GM19438 (cell line): ENCODE measurements around the gene DHX8.
A peak's percentile ranks its signal among the peaks of the same experiment; 100 is the strongest.
"Not testable (repeated sequence)": the region's sequence is repeated elsewhere in the genome, so short reads cannot be mapped to it uniquely, and the experiment has no call there.

Experiments
- ATAC-seq: cut with Tn5 transposase; IDR thresholded peaks from one replicate; pipeline ENCODE4 v1.9.1; 2021; ENCODE audit warnings: low read depth; ENCODE audit not compliant: unreplicated experiment

The DHX8 gene

GRCh38 chr17:43483674-43484551 lies at the start of gene DHX8:
Gene DHX8 (plus strand): TSS chr17:43483975. CDS start chr17:43484038, 63 bp downstream.
- peak; percentile 91 for ATAC-seq

- ATAC-seq = no peak
Measured at GRCh38 chr17:43434902-43435319, 48.9 kb upstream of the DHX8 start.

GRCh38 chr17:43437756-43438155 lies 46.0 kb upstream of the DHX8 start:
- no peak for ATAC-seq

- ATAC-seq = no peak
Measured at GRCh38 chr17:43438626-43439025, 45.1 kb upstream of the DHX8 start.

- no peak for ATAC-seq
Measured at GRCh38 chr17:43439041-43439440, 44.7 kb upstream of the DHX8 start.

GRCh38 chr17:43442711-43443110 lies 41.1 kb upstream of the DHX8 start:
- ATAC-seq = no peak

DNA sequence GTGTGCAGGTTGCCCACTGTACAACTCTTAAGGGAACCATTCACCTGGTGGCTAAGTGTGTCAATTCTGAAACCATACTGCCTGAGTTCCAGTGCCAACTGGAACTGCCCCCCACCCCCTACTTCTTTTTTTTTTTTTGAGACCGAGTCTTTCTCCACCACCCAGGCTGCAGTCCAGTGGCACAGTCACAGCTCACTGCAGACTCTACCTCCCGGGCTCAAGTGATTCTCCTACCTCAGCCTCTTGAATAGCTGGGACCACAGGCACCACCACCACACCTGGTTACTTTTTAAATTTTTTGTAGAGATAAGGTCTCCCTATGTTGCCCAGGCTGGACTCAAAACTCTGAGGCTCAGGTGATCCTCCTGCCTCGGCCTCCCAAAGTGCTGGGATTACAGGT lies 40.4 kb upstream of the DHX8 start:
- ATAC-seq = no peak

DNA sequence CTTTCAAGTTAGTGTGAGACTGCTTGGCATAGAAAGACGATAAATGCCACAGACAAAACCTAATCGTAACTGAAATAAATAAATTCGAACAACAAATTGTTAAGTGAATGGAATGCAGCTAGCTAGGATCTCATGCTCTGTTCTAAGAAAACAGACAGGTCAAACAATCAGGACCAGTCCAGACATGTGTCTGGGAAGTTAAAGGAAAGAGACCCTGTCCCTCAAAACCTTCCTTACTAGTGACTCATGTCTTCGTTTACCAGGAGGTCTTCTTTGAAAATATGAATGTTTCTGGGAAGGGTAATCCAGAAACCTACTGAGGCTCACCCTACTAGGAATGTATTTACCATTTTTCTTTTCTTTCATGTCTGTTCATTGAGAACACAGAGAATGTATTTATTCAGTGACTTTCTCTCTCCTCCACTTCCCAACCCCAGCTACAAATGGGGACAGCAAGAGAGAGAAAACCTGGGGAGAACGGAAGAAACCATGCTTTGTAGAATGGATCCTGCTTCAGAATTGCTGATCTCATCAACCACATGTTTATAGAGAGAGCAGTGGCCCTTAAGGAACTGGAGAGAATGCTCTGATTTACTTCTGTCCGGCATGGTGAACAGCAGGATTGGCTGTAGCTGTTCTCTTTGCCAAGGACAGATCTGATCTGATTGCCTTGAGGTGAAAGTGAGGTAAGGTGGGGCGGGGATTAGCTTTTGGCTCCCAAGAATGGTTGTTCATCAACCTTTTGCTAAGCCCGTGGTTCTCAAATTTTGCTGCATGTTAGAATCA lies 39.4 kb upstream of the DHX8 start:
- ATAC-seq = no peak

DNA sequence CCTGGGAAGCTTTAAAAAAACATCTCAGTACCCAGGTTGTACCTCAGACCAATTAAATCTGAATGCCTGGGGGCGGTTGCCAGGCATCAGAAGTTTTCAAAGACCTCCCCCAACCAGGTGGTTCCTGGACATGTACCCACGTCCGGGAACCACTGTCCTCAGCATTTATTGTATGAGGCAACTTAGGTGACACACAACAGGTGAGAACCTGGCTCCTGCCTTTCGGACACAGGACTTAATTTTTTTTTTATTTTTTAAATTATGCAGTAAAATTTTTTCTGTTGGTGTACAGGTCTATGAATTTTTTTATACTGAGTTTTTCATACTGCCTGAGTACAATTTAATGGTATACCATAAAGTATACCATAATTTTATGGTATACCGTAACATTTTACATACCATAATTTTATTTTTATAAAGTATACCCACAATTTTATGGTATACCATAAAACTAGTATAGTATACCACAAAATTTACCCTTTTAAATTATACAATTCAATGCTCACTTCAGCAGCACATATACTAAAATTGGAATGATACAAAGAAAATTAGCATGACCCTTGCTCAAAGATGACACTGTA lies 38.7 kb upstream of the DHX8 start:
- no peak for ATAC-seq

- ATAC-seq = no peak
Measured at GRCh38 chr17:43446773-43447172, 37.0 kb upstream of the DHX8 start.

DNA sequence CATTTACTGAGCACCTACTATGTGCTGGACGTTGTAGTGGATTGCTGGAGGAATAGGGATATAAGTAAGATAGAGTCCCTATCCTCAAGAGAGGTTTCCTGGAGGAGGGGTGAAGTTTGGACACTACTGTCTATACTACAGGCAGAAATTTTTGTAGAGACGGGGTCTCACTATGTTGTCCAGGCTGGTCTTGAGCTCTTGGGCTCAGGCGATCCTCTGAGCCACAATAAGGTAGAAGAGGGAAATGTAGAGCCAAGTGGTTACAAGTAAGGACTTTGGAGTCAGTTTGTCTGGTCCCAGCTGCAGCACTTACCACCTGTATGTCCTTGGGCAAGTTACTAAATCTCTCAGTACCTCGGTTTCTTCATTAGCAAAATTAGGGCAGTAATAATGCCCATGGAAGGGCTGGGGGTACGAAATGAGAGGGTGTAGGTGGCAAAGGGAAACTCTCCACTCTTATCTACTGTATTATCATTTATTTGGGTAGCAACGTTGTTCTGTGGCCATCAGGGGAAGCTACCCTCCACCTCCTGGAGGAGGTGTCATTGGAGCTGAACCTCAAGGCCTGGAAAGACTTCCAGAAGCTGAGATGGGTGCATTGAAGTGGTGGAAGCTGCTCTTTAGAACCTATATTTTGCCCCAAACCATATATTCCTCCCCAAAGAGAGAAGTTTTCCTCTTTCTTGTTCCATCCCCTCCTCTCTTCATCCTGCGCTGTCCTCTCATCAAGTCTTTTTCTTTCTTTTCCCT lies 34.9 kb upstream of the DHX8 start:
- no peak for ATAC-seq

- ATAC-seq = no peak
Measured at GRCh38 chr17:43449470-43450248, 34.1 kb upstream of the DHX8 start.

GRCh38 chr17:43450791-43451190 lies 33.0 kb upstream of the DHX8 start:
- ATAC-seq = not testable (repeated sequence)

DNA sequence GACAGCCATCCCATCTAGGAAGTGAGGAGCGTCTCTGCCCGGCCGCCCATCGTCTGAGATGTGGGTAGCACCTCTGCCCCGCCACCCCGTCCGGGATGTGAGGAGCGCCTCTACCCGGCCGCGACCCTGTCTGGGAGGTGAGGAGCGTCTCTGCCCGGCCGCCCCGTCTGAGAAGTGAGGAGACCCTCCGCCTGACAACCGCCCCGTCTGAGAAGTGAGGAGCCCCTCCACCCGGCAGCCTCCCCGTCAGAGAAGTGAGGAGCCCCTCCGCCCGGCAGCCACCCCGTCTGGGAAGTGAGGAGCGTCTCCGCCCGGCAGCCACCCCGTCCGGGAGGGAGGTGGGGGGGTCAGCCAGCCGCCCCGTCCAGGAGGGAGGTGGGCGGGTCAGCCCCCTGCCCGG lies 32.0 kb upstream of the DHX8 start:
- not testable (repeated sequence) for ATAC-seq

DNA sequence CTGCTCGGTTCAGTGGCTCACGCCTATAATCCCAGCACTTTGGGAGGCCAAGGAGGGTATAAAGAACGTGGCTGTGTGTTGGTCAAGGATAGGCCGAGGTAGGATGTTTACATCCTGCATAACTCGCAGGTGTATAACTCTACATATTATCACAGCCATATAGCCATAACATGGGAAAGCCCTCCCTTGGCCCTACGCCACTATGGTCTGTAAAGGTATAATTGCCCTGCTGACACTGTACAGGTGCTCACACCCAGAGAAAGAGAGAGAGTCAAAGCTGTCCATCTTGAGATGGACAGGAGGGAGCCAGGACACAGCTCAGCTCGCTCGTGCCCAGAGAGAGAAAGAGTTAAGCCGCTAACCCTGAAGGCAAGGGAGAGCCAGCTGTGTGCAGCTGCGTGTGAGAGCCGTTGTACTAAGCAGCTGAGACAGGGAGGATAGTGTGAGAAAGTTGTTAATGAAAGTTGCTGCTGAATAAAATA lies 30.4 kb upstream of the DHX8 start:
- ATAC-seq = no peak

DNA sequence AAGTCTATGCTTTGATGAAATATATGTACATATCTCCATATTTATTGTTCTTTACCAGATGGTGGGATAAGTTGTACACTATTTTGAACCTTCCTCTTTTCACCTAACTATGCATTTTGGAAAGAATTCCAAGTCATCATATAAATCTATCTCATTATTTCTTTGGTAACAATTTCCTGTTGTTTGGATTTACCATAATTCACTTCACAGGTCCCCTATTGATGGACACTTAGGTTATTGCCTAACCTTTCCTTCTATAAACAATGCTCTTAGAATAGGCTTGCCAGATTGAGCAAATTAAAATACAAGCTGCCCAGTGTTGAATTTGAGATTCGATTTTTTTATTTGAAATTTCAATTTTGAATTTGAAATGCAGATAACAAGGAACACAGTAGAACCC lies 28.9 kb upstream of the DHX8 start:
- ATAC-seq = no peak

DNA sequence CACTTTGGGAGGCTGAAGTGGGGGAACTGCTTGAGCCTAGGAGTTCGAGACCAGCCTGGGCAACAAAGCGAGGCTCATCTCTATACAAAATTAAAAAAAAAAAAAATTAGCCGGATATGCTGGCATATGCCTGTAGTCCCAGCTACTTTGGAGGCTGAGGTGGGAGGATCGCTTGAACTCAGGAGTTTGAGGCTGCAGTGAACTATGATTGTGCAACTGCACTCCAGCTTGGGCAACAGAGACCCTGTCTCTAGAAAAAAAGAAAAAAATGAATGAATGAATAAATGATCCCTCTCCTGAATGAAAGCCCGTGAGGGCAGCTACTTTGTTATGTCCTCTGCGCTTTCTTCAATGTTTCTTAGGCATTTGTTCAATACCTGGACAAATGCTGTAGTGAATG lies 27.7 kb upstream of the DHX8 start:
- no peak for ATAC-seq

- no peak for ATAC-seq
Measured at GRCh38 chr17:43456661-43457361, 27.0 kb upstream of the DHX8 start.

DNA sequence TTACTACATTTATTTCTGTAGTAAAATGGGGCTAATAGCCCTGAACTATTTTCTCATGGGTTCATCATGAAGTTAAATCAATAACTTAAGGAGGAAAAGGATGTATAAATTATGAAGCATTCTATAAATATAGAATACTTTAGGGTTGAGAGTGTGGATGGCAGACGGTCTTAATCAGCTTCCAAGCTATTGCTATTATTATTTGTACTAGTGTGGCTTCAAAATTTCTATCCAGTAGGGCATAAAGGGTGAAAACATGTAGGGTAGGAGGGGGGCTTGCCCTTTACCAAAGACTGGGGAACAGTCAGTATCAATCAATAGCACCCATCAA lies 26.4 kb upstream of the DHX8 start:
- no peak for ATAC-seq
